Thyroid gland (tissue), 4 donors: ENCODE results near the gene AIG1.

Source experiments
- CTCF ChIP-seq, 6 experiments: fragments of 200-600 bp in 3 of 6; fragments of 450-650 bp in 3 of 6; sonication (generic) in 3 of 6; IDR thresholded peaks; one replicate each; pipeline ENCODE4 v1.5.1; 2016 to 2019; ENCODE audit warnings: antibody characterized with exemption in 6 of 6, mild to moderate bottlenecking in 2 of 6, inconsistent platforms in 1 of 6, moderate library complexity in 1 of 6
- POLR2A ChIP-seq, 2 donors: fragments of 450-650 bp; IDR thresholded peaks; one replicate each; pipeline ENCODE4 v1.6.1; 2017; ENCODE audit warnings: antibody characterized with exemption in 2 of 2, mild to moderate bottlenecking in 2 of 2, moderate library complexity in 1 of 2

DNA sequence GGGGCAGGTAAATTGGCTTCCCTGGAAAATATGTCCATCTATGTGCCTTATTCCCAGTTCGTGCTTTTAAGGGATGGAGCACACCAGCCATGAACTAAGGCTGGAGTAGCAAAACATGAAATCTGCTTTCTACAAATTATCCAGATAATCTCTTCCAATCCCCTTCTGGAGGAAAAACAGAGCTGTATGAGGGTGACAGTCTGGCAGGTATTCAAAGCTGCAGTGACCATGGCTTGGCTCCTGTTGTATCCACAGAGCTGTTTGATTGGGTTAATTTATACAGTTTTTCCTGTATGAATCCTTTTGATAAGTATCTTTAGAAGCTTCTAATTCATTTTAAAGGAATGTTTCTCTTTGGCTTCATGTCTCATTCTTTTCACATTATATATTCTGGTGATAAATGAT is 144.4 kb downstream of the AIG1 start:
- TF ChIP-seq CTCF (IDR thresholded peaks at IDR 0.05) (no peak), POLR2A (IDR thresholded peaks at IDR 0.05) (no peak)
